Suprapubic skin (tissue), 4 donors: ENCODE results near the gene NTN1.

Source experiments
- EP300 ChIP-seq: sonication (generic); formaldehyde crosslinking; IDR thresholded peaks from one replicate; pipeline ENCODE4 v1.6.1; 2017; ENCODE audit warnings: antibody characterized with exemption
- POLR2A ChIP-seq, 2 donors: fragments of 450-650 bp; IDR thresholded peaks; one replicate each; pipeline ENCODE4 v1.6.1; 2017; ENCODE audit warnings: antibody characterized with exemption in 2 of 2, mild to moderate bottlenecking in 2 of 2, moderate library complexity in 2 of 2
- POLR2AphosphoS5 ChIP-seq, 3 donors: sonication (generic); formaldehyde crosslinking; IDR thresholded peaks; one replicate each; pipeline ENCODE4 v1.6.1; 2017; ENCODE audit warnings: antibody characterized with exemption in 3 of 3
- TF ChIP-seq, protein P1 (sequence below), 2 donors: fragments of 200-600 bp in 1 of 2; fragments of 450-650 bp in 1 of 2; sonication (generic) in 1 of 2; IDR thresholded peaks; one replicate each; pipeline ENCODE4 v1.5.1; 2016 to 2019; ENCODE audit warnings: antibody characterized with exemption in 2 of 2, mild to moderate bottlenecking in 1 of 2, moderate library complexity in 1 of 2

DNA sequence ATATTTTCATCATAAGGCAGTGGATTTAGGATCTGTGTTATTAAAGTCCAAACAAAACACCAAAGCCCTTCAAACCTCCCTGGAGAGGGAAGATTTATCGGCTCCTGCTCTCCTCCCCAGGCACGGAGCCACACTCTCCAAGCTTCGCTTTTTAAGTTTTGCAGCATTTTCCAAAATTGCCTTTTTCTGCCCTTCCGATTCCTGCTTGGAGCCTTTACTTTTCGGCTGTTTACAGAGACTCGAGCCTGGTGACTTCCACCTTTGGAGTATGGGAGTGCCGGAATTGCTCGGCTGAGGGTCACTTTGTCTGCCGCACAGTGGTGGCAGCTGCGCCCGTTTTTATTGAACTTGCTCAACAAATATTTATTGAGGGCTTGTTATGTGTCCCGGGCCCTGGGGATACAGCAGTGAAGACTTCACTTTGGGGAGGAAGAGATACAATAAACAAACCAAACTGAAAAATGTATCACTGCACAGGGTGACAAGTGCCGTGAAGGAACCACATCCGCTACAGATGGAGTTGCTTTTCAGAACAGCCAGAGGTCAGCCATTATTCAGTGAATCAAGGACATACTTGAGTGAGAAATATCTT lies 185.5 kb downstream of the NTN1 start:
- TF ChIP-seq, protein P1, sequence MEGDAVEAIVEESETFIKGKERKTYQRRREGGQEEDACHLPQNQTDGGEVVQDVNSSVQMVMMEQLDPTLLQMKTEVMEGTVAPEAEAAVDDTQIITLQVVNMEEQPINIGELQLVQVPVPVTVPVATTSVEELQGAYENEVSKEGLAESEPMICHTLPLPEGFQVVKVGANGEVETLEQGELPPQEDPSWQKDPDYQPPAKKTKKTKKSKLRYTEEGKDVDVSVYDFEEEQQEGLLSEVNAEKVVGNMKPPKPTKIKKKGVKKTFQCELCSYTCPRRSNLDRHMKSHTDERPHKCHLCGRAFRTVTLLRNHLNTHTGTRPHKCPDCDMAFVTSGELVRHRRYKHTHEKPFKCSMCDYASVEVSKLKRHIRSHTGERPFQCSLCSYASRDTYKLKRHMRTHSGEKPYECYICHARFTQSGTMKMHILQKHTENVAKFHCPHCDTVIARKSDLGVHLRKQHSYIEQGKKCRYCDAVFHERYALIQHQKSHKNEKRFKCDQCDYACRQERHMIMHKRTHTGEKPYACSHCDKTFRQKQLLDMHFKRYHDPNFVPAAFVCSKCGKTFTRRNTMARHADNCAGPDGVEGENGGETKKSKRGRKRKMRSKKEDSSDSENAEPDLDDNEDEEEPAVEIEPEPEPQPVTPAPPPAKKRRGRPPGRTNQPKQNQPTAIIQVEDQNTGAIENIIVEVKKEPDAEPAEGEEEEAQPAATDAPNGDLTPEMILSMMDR (IDR thresholded peaks at IDR 0.05): no peak
- TF ChIP-seq POLR2A (IDR thresholded peaks at IDR 0.05) (no peak), POLR2AphosphoS5 (IDR thresholded peaks at IDR 0.05) (no peak), EP300 (no peak)
